ENCODE measurements around the gene PLXNB2.
"Not testable (repeated sequence)": the region's sequence is repeated elsewhere in the genome, so short reads cannot be mapped to it uniquely, and the experiment has no call there.

PLXNB2 gene, protein sequence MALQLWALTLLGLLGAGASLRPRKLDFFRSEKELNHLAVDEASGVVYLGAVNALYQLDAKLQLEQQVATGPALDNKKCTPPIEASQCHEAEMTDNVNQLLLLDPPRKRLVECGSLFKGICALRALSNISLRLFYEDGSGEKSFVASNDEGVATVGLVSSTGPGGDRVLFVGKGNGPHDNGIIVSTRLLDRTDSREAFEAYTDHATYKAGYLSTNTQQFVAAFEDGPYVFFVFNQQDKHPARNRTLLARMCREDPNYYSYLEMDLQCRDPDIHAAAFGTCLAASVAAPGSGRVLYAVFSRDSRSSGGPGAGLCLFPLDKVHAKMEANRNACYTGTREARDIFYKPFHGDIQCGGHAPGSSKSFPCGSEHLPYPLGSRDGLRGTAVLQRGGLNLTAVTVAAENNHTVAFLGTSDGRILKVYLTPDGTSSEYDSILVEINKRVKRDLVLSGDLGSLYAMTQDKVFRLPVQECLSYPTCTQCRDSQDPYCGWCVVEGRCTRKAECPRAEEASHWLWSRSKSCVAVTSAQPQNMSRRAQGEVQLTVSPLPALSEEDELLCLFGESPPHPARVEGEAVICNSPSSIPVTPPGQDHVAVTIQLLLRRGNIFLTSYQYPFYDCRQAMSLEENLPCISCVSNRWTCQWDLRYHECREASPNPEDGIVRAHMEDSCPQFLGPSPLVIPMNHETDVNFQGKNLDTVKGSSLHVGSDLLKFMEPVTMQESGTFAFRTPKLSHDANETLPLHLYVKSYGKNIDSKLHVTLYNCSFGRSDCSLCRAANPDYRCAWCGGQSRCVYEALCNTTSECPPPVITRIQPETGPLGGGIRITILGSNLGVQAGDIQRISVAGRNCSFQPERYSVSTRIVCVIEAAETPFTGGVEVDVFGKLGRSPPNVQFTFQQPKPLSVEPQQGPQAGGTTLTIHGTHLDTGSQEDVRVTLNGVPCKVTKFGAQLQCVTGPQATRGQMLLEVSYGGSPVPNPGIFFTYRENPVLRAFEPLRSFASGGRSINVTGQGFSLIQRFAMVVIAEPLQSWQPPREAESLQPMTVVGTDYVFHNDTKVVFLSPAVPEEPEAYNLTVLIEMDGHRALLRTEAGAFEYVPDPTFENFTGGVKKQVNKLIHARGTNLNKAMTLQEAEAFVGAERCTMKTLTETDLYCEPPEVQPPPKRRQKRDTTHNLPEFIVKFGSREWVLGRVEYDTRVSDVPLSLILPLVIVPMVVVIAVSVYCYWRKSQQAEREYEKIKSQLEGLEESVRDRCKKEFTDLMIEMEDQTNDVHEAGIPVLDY (N-terminal part only)

DNA sequence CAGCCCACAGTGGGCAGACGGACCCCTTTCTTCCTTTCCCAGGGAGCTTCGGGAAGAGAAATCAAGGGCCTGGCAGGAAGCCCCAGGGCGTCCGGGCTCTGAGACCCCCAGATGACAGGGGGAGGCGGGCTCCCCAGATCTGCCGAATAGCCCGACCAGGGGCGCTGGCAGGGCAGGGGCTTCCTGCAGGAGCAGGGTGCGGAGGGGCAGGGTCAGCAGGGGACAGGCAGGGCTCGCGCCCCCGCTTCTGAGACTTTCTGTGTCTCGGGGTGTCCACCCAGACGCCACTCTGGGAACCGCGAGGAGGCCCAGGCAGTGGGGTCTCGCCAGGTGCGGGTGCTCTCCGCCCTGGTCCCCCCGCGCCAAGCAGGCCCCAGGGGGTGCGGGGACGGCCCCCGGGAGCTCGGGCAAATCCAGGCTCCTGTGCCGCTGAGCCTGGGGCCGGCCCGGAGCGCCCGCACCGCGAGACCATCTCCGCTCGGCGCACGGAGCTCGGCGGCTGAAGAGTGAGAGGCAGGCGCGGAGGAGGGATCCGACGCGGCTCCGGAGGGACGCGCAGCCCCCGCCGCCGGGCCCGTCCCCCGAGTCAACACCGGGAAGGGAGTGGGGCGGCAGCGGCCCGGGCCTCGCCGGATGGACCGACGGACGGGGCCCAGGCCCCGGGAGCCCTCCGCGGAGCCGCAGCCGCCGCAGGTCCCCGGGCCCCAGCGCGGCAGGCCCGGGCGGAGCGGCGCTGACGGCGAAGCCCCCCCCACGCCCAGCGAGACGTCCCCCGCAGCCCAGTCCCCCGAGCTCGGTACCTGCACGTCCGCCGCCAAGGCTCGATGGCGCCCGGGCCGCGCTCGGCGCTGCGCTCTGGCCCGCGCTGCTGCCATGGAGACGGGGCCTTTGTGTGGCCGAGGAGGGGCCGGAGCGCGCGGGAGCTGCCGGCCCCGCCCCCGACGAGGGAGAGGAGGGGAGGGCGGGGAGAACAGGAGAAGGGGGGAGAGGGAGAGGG, at the start of gene PLXNB2:
PLXNB2 (minus strand) TSS at position 894 of the 997 bp plus-strand sequence. CDS start 17,062 bp downstream, outside the sequence.
- peak; percentile 65 to 92 (median 79) for DNase-seq

DNA sequence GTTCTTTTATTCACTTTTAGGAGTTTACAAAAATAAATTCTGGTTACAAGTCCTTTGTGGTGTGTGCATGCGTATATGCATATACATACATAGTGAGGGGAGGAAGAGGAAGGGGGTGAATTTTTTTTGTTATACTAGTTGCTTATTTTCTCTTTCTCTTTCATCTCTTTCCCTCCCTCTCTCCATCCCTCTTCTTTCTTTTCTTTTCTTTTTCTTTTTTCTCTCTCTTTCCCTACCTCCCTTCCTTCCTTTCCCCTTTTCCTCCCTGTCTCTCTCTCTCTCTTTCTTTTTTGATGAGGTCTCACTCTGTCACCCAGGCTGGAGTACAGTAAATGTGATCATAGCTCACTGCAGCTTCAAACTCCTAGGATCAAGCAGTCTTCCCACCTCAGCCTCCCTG, 49.8 kb upstream of the PLXNB2 start:
- DNase-seq, result no peak

DNA sequence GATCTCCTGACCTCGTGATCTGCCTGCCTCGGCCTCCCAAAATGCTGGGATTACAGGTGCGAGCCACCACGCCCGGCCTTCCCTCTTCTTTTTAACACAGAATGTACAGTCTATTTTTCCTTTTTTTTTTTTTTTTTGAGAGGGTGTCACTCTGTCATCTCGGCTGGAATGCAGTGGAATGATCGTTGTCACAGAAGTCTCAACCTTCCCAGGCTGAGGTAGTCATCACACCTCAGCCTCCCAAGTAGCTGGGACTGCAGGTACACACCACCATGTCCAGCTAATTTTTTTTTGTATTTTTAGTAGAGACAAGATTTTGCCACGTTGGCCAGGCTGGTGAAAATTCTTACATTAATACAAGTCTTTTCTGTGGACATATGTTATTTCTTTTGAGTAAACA, 48.7 kb upstream of the PLXNB2 start:
- DNase-seq, result no peak

DNA sequence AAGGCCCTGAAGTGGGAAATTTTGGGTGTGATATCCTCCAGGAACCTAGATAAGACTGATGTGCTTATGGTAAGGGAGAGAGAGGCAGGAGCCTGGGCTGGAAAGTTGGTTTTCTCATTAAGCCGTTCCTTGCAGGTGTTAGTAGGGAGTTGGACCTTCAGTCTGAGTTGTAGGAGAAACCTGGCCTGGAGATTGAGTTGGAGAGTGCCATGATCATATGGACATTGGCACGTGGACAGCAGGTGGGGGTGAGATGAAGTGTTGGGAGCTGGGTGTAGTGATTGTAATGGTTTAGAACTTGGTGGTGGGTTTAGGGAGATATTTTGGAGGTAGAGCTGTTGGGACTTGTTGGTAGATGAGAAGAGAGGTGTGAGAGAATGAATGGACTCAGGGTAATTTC, 40.6 kb upstream of the PLXNB2 start:
- no peak for DNase-seq

DNA sequence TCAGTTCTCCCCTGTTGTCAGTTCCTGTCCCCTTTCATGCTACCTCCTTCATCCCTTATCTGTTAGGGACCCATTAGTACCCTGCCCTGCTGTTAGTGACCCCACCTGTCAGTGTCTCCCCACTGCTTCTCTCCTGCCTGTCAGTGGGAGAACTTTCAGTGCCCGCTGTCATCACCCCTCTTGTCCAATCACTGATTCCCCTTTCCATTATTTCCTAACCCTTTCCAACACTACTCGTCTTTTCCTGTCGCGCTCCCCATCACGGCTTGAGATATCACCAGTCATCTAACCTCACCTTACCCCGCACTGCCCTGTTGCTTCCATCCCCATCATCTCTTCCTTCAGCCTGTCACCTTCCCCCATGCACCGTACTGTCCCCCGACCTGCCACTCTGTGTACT, 39.7 kb upstream of the PLXNB2 start:
- DNase-seq, result no peak

DNA sequence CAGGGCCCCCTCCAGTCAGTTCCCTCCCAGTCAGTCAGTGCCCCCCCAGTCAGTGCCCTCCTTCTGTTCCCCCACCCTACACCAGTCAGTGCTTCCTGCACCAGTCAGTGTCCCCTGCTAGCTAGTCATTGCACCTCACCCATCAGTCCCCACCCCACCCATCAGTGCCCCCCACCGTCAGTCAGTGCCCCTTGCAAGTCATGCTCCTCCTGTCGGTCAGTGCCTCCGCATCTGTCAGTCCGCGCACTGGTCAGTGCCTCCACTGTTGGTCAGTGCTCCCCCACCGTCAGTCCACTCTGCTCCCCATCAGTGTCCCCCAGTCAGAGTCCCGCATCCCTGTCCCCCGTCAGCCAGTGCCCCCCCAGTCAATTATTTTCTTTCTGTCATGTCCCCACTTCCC, 39.0 kb upstream of the PLXNB2 start:
- DNase-seq, result no peak

DNA sequence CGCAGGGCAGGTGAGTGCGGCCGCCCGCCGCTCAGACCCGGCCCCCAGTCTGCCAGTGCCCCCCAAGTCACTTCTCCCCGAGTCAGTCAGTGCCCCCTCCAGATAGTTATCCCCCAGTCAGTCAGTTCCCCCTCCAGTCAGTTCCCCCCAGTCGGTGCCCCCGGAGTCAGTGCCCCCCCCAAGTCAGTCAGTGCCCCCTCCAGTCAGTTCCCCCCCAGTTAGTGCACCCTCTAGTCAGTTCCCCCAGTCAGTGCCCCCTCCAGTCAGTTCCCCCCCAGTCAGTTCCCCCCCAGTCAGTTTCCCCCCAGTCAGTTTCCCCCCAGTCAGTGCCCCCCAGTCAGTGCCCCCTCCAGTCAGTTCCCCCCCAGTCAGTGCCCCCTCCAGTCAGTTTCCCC, 36.1 kb upstream of the PLXNB2 start:
- DNase-seq, result no peak

DNA sequence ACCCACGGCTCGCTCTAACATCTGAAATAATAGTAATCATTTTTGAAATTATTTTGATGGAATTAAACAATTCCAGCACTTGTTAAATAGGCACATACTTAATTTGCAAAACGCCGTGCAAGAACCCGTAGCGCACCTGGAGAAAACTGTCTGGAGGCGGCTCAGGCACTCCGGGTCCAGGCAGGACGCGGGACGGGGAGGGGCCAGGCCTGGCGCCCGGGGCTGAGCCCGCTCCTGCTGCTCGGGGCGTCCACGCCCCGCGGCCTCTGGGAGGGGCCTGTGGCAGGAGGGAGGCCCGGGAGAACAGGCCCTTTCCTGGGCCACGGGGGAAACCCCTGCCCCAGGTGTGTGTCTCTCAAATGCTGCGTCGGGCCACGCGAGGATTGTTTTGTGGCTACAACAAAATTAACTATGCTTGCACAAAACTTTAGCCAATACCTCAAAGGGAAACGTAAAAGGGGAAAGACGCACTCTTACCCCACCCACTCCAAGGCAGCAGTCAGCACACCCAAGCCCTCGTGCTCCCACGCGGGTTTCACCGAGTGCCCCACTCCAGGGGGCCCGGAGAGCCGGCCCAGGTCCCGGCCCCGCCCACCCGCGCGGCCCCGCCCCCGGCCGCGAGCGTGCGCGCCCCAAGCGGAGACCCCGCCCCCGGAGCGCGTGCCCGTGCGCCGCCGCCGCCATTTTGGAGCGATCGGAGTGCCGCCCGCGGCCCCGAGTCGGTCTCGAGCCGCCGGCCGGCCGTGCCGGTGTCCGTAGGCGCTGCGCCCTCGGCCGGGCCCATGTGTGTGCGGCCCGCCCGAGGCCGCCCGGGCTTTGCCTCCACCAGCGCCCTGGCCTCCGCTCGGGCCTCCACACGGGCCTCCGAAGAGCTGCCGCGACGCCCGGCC, 35.5 kb upstream of the PLXNB2 start, which contains the start of gene PPP6R2:
PPP6R2 (plus strand) TSS at position 677 of the 890 bp plus-strand sequence. CDS start 50,582 bp downstream, outside the sequence.
- peak; percentile 89 to 98 (median 95) for DNase-seq

DNA sequence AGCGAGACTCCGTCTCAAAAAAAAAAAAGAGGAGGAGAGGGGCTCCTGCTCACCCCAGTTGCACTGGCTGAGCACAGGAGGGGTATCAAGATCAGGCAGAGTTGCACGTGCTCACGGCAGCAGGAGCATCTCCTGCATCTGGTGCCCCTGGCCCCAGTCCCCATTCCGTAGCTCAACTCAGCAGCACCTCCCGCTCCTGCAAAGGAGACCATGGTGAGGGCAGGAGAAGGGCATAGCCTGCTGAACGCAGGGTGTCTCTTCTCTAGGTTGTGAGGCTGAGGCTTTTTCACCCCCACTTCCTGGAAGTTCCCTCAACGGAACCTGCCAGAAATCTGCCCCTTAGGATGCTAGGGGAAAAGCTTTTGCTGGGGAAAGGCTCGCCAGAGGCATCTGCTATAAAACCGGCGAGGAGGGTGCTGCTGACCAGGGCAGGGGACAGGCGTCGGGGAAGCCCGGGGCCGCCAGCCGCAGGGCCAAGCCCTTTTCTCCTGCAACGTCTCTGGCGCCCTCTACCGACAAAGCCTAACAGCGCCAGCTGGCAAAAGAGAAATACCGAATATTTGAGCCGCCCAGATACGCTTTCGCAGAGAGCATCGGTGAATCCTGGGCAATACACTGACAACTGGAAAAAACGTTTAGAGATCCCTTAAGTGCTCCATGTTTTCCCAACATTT, 34.7 kb upstream of the PLXNB2 start:
- peak; percentile 96 to 98 (median 98) for DNase-seq

DNA sequence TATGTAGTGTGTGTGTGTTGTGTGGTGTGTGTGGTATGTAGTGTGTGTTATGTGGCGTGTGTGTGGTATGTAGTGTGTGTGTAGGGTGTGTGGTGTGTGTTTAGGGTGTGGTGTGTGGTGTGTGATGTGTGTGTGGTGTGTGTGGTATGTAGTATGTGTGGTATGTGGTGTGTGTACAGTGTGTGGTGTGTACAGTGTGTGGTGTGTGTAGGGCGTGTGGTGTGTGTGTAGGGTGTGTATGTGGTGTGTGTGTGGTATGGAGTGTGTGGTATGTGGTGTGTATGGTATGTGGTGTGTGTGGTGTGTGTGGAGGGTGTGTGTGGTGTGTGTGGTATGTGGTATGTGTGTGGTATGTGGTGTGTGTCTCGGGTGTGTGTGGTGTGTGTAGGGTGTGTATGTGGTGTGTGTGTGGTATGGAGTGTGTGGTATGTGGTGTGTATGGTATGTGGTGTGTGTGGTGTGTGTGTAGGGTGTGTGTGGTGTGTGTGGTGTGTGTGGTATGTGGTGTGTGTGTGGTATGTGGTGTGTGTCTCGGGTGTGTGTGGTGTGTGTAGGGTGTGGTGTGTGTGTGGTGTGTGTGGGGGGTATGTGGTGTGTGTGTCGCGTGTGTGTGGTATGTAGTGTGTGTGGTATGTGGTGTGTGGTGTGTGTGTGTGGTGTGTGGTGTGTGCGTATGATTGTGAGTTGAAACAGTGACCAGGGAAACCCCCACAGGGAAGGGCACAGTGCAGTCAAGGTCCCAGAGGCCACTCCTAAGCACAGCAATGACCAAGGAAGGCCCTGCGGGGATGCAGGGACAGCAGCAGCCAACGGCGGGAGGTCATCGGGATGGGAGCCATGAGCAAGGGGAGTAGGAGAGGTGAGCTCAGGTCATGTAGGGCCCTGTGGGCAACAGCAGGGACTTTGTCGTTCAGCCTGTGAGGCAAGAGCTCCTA, 32.8 kb upstream of the PLXNB2 start:
- peak in 1 of 3 donors; percentile 14 for DNase-seq

DNA sequence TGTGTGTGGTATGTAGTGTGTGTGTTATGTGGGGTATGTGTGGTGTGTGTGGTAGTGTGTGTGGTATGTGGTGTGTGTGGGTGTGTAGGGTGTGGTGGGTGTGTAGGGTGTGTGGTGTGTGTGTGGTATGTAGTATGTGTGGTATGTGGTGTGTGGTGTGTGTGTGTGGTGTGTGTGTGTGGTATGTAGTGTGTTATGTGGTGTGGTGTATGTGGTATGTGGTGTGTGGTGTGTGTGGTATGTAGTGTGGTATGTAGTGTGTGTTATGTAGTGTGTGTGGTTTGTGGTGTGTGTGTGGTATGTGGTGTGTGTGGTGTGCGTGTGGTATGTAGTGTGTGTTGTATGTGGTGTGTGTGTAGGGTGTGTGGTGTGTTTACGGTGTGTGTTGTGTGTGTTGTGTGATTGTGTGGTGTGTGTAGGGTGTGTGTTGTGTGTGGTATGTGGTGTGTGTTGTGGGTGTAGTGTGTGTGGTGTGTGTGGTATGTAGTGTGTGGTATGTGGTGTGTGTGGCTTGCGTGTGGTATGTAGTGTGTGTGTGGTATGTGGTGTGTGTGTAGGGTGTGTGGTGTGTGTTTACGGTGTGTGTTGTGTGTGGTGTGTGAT, 31.5 kb upstream of the PLXNB2 start:
- DNase-seq, result no peak

DNA sequence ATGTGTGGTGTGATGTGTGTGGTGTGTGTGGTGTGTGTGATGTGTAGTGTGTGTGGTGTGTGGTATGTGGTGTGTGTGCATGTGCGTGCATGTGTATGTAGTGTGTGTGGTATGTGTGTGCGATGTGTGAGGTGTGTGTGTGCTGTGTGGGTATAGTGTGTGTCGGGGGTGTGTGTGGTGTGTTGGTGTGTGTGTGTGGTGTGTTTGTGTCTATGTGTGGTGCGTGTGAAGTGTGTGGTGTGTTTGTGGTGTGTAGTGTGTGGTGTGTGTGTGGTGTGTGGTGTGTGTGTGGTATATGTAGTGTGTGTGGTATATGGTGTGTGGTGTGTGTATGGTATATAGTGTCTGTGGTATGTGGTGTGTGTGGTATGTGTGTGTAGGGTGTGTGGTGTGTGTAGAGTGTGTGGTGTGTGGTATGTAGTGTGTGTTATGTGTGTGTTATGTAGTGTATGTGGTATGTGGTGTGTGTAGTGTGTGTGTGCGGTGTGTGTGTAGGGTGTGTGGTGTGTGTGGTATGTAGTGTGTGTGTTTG, 30.7 kb upstream of the PLXNB2 start:
- DNase-seq, result no peak

DNA sequence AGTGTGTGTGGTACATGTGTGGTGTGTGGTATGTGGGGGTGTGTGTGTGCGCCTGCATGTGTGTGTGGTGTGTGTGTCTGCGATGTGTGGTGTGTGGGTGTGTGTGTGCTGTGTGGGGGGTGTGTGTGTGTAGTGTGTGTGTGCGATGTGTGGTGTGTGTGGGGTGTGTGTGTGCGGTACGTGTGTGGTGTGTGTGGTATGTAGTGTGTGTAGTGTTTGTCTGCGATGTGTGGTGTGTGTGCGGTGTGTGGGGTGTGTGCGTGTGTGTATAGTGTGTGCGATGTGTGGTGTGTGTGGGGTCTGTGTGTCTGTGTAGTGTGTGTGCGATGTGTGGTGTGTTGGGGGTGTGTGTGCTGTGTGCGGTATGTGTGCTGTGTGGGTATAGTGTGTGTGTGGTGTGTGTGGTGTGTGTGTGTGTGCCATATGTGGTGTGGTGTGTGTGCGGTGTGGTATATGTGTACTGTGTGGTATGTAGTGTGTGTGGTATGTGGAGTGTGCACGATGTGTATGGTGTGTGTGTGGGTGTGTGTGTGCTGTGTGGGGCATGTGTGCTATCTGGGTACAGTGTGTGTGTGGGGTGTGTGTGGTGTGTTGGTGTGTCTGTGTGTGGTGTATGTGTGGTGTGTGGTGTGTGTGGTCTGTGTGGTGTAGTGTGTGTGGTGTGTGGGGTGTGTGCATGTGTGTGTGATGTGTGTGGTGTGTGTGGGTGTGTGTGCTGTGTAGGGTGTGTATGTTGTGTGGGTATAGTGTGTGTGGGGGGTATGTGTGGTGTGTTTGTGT, 30.0 kb upstream of the PLXNB2 start:
- DNase-seq, result no peak

DNA sequence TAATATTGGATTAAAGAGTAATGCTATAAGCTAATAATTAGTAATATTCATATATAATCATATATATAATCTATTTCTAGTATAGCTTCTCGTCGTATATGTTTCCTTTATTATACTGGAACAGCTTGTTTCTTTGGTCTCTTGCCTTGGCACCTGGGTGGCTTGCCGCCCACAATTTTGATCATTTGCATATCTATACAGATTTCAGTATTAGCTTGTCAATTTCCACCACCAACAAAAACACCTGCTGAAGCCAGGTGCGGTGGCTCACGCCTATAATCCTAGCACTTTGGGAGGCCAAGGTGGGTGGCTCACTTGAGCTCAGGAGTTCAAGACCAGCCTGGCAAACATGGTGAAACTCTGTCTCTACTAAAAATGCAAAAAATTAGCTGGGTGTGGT, 27.0 kb upstream of the PLXNB2 start:
- not testable (repeated sequence) for DNase-seq

DNA sequence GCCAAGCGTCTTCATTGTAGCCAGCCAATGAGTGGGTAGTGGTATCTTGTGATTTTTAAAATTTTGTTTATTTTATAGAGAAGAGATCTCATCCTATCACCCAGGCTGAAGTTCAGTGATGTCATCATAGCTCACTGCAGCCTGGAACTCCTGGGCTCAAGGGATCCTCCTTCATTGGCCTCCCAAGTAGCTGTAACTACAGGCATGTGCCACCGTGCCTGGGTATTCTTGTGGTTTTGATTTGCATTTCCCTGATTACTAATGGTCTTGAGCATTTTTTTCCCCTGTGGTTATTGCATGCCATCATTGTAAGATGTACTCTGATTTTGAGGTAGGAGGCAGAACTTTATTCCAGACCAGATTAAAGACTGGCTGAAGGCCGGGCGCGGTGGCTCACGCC, 21.8 kb upstream of the PLXNB2 start:
- peak in 2 of 3 donors; percentile 43 to 71 for DNase-seq

DNA sequence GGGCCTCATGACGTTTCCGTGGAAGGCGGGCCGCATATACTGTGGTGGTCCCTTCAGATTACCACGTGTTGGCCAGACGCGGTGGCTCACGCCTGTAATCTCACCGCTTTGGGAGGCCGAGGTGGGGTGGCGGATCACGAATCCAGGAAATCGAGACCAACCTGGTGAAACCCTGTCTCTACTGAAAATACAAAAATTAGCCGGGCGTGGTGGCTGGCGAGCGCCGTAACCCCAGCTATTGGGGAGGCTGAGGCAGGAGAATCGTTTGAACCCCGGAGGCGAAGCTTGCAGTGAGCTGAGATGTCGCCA, 20.2 kb upstream of the PLXNB2 start:
- no peak for DNase-seq

Measured in suppressor macrophage treated with lipopolysaccharide for 1 hour (primary cell).